Measurements from ENCODE around the gene NR3C2.

The NR3C2 gene

DNA sequence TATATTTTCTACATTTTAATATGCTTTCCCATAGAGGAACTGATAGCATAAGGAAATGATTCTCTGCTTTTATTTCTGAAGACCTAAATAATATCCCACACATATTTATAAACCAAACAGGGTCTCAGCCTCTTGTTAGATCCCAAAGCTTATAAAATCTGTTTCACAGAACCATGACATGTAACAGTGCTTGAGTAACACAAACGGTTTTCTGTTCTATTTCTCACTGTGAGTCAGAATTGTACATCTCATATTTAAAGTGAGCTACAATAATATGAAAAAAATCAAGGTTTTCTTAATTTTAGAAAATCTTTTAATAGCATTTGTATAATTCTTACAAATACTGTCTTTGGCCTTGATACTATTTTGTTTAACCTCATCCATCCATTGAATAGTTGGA is 51.2 kb downstream of the NR3C2 start:
- DNase-seq (ENCODE audit: extremely low read depth, low read depth), result no peak
- TF ChIP-seq, protein P1, sequence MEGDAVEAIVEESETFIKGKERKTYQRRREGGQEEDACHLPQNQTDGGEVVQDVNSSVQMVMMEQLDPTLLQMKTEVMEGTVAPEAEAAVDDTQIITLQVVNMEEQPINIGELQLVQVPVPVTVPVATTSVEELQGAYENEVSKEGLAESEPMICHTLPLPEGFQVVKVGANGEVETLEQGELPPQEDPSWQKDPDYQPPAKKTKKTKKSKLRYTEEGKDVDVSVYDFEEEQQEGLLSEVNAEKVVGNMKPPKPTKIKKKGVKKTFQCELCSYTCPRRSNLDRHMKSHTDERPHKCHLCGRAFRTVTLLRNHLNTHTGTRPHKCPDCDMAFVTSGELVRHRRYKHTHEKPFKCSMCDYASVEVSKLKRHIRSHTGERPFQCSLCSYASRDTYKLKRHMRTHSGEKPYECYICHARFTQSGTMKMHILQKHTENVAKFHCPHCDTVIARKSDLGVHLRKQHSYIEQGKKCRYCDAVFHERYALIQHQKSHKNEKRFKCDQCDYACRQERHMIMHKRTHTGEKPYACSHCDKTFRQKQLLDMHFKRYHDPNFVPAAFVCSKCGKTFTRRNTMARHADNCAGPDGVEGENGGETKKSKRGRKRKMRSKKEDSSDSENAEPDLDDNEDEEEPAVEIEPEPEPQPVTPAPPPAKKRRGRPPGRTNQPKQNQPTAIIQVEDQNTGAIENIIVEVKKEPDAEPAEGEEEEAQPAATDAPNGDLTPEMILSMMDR (IDR thresholded peaks at IDR 0.05; ENCODE audit: low read depth, low read length), result no peak

DNA sequence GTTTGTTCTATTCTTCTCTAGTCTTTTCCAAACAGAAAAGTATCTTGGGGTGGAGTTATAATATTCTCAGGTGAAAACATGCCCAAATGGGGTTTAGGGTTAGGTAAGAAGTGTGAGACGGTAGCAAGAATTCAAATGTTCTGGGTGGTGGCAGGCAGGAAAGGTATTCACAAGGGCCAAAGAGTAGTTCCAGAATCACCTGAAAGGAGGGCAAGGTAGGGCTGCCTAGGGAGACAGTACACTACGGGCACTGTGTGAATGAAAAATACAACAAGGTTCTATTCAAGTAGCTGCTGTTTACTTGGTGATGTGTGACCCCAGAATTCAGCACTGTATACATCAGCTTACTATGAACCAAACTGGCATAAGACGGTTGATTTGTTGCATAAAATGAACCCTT is 51.9 kb downstream of the NR3C2 start:
- no peak for DNase-seq (ENCODE audit: extremely low read depth, low read depth)
- TF ChIP-seq, protein P1 (IDR thresholded peaks at IDR 0.05; ENCODE audit: low read depth, low read length), result no peak

GRCh38 chr4:148380291-148380690 is 61.9 kb downstream of the NR3C2 start:
- no peak for DNase-seq (ENCODE audit: extremely low read depth, low read depth)
- TF ChIP-seq, protein P1 (IDR thresholded peaks at IDR 0.05; ENCODE audit: low read depth, low read length), result no peak

- TF ChIP-seq, protein P1 (IDR thresholded peaks at IDR 0.05; ENCODE audit: low read depth, low read length), result no peak
- DNase-seq (ENCODE audit: extremely low read depth, low read depth), result no peak
Observed at GRCh38 chr4:148376151-148376550, 66.1 kb downstream of the NR3C2 start.

- DNase-seq (ENCODE audit: extremely low read depth, low read depth), result no peak
- TF ChIP-seq, protein P1 (IDR thresholded peaks at IDR 0.05; ENCODE audit: low read depth, low read length), result no peak
Observed at GRCh38 chr4:148375584-148375983, 66.6 kb downstream of the NR3C2 start.

DNA sequence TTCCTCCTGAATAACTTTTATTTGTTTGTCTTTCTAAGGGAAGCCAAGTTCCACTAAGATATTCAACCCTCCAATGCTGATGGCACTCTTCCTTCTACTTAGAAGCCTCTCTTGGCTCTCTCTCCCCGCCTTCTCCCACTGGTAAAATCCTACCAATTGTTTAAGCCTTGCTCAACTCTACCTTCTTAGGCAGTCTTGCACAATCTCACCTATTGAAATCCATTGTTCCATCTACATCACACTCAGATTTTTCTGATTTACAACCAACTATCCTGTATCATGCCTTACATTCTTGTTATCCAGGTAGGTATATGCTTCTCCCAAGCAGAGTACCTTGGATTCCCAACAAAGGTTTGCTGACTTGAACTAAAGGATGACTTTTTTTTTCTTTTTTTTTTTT is 69.1 kb downstream of the NR3C2 start:
- no peak for DNase-seq (ENCODE audit: extremely low read depth, low read depth)
- TF ChIP-seq, protein P1 (IDR thresholded peaks at IDR 0.05; ENCODE audit: low read depth, low read length), result no peak

- TF ChIP-seq, protein P1 (IDR thresholded peaks at IDR 0.05; ENCODE audit: low read depth, low read length), result no peak
- DNase-seq (ENCODE audit: extremely low read depth, low read depth), result no peak
Observed at GRCh38 chr4:148369919-148370318, 72.3 kb downstream of the NR3C2 start.
